K562 (cell line): ENCODE measurements around the gene ZNF618. TPM values are rescaled to one million over a fixed set of nuclear protein-coding genes. Genes with fewer than 3 reads are reported as not detected.

Experiments used
- ATAC-seq: fragments of 200-7000 bp; cut with Tn5 transposase; 3 replicates; pipeline ENCODE4 v1.9.1; 2020; ENCODE audit warnings: moderate library complexity
- BruUV-seq: library from RNA; stranded (reverse); fragments of 400-500 nt; replicated peaks from 2 replicates; lab custom pipeline; 2021; lab: Mats Ljungman, UMichigan
- CTCF ChIA-PET: fragments of 300-600 bp; formaldehyde crosslinking; extraction: SDS; loops from one replicate; lab custom pipeline; 2021; ENCODE audit warnings: low intra/inter-chr PET ratio; lab: Yijun Ruan, JAX
- POLR2A ChIA-PET: fragments of 300-600, 350-650 bp; sonication (Branson Sonifier 250); formaldehyde crosslinking; extraction: SDS; loops from one replicate; lab custom pipeline; 2021; ENCODE audit warnings: antibody characterized with exemption, inconsistent platforms; lab: Yijun Ruan, JAX
- DNase-seq, 4 experiments: peaks; one replicate each; pipeline versions ENCODE4 v3.0.0 to v3.0.0-alpha.2; 2011 to 2018; ENCODE audit warnings: low spot score in 3 of 4, mixed read lengths in 3 of 4; ENCODE audit errors: extremely low read depth in 1 of 4
- FAIRE-seq: peaks from 2 replicates; lab custom pipeline; 2011; peaks lifted over from hg19 to GRCh38; lab: Jason Lieb, UNC
- H2AFZ ChIP-seq: 2 replicates; pipeline ENCODE4 v1.6.0; 2011; ENCODE audit warnings: low read depth, low read length, control low read depth, inconsistent platforms
- H3K27ac ChIP-seq: fragments of 200-600 bp; 3 replicates; pipeline ENCODE4 v1.8.0; 2011; ENCODE audit warnings: low read depth, mild to moderate bottlenecking, control low read depth, inconsistent platforms, low read length, moderate library complexity, mixed read lengths; ENCODE audit errors: extremely low read depth
- H3K27me3 ChIP-seq, 2 experiments: fragments of 300-600 bp in 1 of 2; 2 replicates in 1 of 2; 3 replicates in 1 of 2; pipeline versions ENCODE4 v1.6.0 to v1.8.0; 2011; ENCODE audit warnings: inconsistent platforms in 2 of 2, low read length in 2 of 2, mild to moderate bottlenecking in 1 of 2, mixed read lengths in 1 of 2, moderate library complexity in 1 of 2; ENCODE audit not compliant: control insufficient read depth in 2 of 2, insufficient read depth in 2 of 2
- H3K36me3 ChIP-seq: fragments of 300-600 bp; 3 replicates; pipeline ENCODE4 v1.8.0; 2011; ENCODE audit warnings: mild to moderate bottlenecking, low read length, inconsistent platforms; ENCODE audit not compliant: control insufficient read depth, insufficient read depth
- H3K4me1 ChIP-seq, 2 experiments: fragments of 200-600 bp in 1 of 2; replicated peaks in 1 of 2; 2 replicates in 1 of 2; 3 replicates in 1 of 2; pipeline versions ENCODE4 v1.5.1 to v1.8.0; 2011; ENCODE audit warnings: inconsistent platforms in 2 of 2, low read length in 2 of 2, mild to moderate bottlenecking in 1 of 2, mixed read lengths in 1 of 2, moderate library complexity in 1 of 2; ENCODE audit not compliant: control insufficient read depth in 2 of 2, insufficient read depth in 2 of 2
- H3K4me2 ChIP-seq: 2 replicates; pipeline ENCODE4 v1.6.1; 2011; ENCODE audit warnings: low read length, control low read depth, inconsistent platforms, mixed read lengths; ENCODE audit not compliant: insufficient read depth
- H3K4me3 ChIP-seq: fragments of 200-600 bp; sonication (generic), shearing (Covaris generic); 2 replicates; pipeline ENCODE4 v1.5.1; 2016; ENCODE audit warnings: control low read depth, inconsistent platforms
- H3K79me2 ChIP-seq: fragments of 200-600 bp; 3 replicates; pipeline ENCODE4 v1.8.0; 2011; ENCODE audit warnings: low read length, inconsistent platforms; ENCODE audit not compliant: control insufficient read depth, insufficient read depth
- H3K9ac ChIP-seq, 2 experiments: 2 replicates each; pipeline versions ENCODE4 v1.6.0 to v1.6.1; 2011; ENCODE audit warnings: low read depth in 2 of 2, low read length in 2 of 2, control low read depth in 1 of 2, inconsistent platforms in 1 of 2, mild to moderate bottlenecking in 1 of 2, mixed read lengths in 1 of 2; ENCODE audit not compliant: insufficient read depth in 1 of 2
- H3K9me1 ChIP-seq: one replicate; pipeline ENCODE4 v1.6.0; 2011; ENCODE audit warnings: inconsistent platforms, mild to moderate bottlenecking, low read length, moderate library complexity; ENCODE audit not compliant: control insufficient read depth, insufficient read depth
- H3K9me3 ChIP-seq: replicated peaks from 2 replicates; pipeline ENCODE4 v1.5.1; 2011; ENCODE audit warnings: low read depth, low read length, inconsistent platforms; ENCODE audit not compliant: control insufficient read depth, insufficient read depth
- H4K20me1 ChIP-seq: replicated peaks from 2 replicates; pipeline ENCODE4 v1.6.1; 2011; ENCODE audit warnings: low read length, inconsistent platforms, mixed read lengths; ENCODE audit not compliant: control insufficient read depth, insufficient read depth
- ATF3 ChIP-seq, 2 experiments: fragments of 450-650 bp in 1 of 2; sonication (generic) in 1 of 2; formaldehyde crosslinking in 1 of 2; IDR thresholded peaks in 1 of 2; conservative IDR thresholded peaks in 1 of 2; 2 replicates each; pipeline versions ENCODE4 v1.6.1 to v1.8.1; 2016 to 2023; ENCODE audit warnings: mild to moderate bottlenecking in 2 of 2, moderate library complexity in 2 of 2, inconsistent platforms in 1 of 2, missing genetic modification reagents in 1 of 2
- CTCF ChIP-seq, 3 experiments: IDR thresholded peaks in 2 of 3; conservative IDR thresholded peaks in 1 of 3; 2 replicates each; pipeline ENCODE4 v1.5.1; 2011 to 2012; ENCODE audit warnings: low read length in 3 of 3, mild to moderate bottlenecking in 3 of 3, control low read depth in 2 of 3, improper control_type of control experiment in 1 of 3, inconsistent platforms in 1 of 3, low read depth in 1 of 3, mixed read lengths in 1 of 3, moderate library complexity in 1 of 3; ENCODE audit not compliant: insufficient read depth in 2 of 3
- GABPB2 ChIP-seq: fragments of 250-450 bp; sonication (Bioruptor Pico); conservative IDR thresholded peaks from 2 replicates; pipeline ENCODE4 v1.5.1; 2021; ENCODE audit warnings: mild to moderate bottlenecking
- USF1 ChIP-seq: sonication (generic); formaldehyde crosslinking; IDR thresholded peaks from 2 replicates; pipeline ENCODE4 v1.9.0; 2022; ENCODE audit warnings: mild to moderate bottlenecking, missing genetic modification reagents
- ZNF232 ChIP-seq: sonication (generic); formaldehyde crosslinking; IDR thresholded peaks from 2 replicates; pipeline ENCODE4 v1.8.0; 2022; ENCODE audit warnings: mild to moderate bottlenecking, missing genetic modification reagents
- WGBS: fragments of 100-300 bp; shearing (Covaris generic); methylation state at CpG from one replicate; pipeline ENCODE4 v1.1.6; 2016; ENCODE audit warnings: low coverage, mixed read lengths; ENCODE audit not compliant: insufficient coverage; ENCODE audit errors: missing lambda C conversion rate; 5-methylcytosine and 5-hydroxymethylcytosine counted together
- in situ Hi-C: fragments of 300-500 bp; cut with MboI; formaldehyde crosslinking; loops from 4 replicates; pipeline ENCODE4 v1.15.0; 2018; ENCODE audit warnings: inconsistent platforms, mixed read lengths
- intact Hi-C: fragments of 100-400 bp; cut with micrococcal nuclease; formaldehyde crosslinking; loops from 2 replicates; pipeline ENCODE4 v1.14.2; 2022
- polyA plus RNA-seq, 8 experiments: library from polyadenylated mRNA; depleted of rRNA in 4 of 8; stranded (reverse) in 5 of 8; unstranded in 3 of 8; fragments of >200 nt; fragmentation: Nextera tagmentation in 2 of 8; fragmentation: Illumina TruSeq in 1 of 8; extraction: Ambion mirVana in 2 of 8; extraction: Trizol in 1 of 8; gene quantifications; 2 replicates each; pipeline versions ENCODE4 v1.2.1 to v1.2.3, GENCODE V29; 2011 to 2014; ENCODE audit warnings: inconsistent platforms in 1 of 8, missing spikeins in 1 of 8
- total RNA-seq, 7 experiments: library from RNA; depleted of rRNA in 6 of 7; stranded (reverse); fragments of >200 nt in 6 of 7; fragmentation: Illumina TruSeq in 2 of 7; extraction: Trizol in 2 of 7; gene quantifications; 2 replicates each; pipeline versions ENCODE4 v1.2.1 to v1.2.3, GENCODE V29; 2011 to 2021; ENCODE audit warnings: low replicate concordance in 1 of 7

ZNF618 gene
- total and polyA plus RNA-seq, 9 of the 15 experiments (the other 6 are each of a cell fraction or from before 2014, with no cell fraction given), result 0.08 to 13.7 (median 3.4) TPM

- TSS peak; percentile 17 for BruUV-seq
- ChIA-PET POLR2A (interaction anchor here (1.5 kb wide), 1 partner anchor 8 kb away, joined by 3 read pairs; no protein-coding TSS in a partner anchor), CTCF (no interaction called here)
- Histone ChIP-seq H2AFZ (no peak overlapping the region), H3K36me3 (no peaks in the 10 kb centered on the region), H3K79me2 (no peaks in the 10 kb centered on the region), H3K9me3 (no peaks in the 10 kb centered on the region), H3K27ac (no peak overlapping the region), H3K4me1 (no peaks in the 10 kb centered on the region), H3K4me2 (no peak overlapping the region), H4K20me1 (no peaks in the 10 kb centered on the region; the same call in 1 of the 2 replicates), H3K4me3 (no peak overlapping the region), H3K9ac (no peak overlapping the region), H3K27me3 (peaks cover 0 to 2% of the 10 kb centered on the region in 2 experiments; a peak in 2 of 5 replicates), H3K9me1 (no peaks in the 10 kb centered on the region)
- in situ Hi-C loops (no loop called here), intact Hi-C loops (no loop called here)
- TF ChIP-seq GABPB2 (CRISPR knock-in tag) (no peak), ZNF232 (CRISPR knock-in tag) (no peak), USF1 (CRISPR knock-in tag) (no peak), CTCF (IDR thresholded peaks at IDR 0.05 in 2 of 3, conservative IDR thresholded peaks at IDR 0.05 in 1 of 3; ENCODE audit: insufficient read depth in 2 of 3, low read depth in 1 of 3, low read length in 3 of 3) (no peak), ATF3 (IDR thresholded peaks at IDR 0.05) (peak; percentile 40), ATF3 (CRISPR knock-in tag; conservative IDR thresholded peaks at IDR 0.05) (no peak)
- no peak for DNase-seq
- FAIRE-seq, result no peak
- no peak for ATAC-seq
- 24% methylated on average over 6 of the region's 6 CpGs for WGBS
These were observed 30.5 kb downstream of the ZNF618 start for GRCh38 chr9:113906411-113907110.
